Liver (tissue), 9 donors: ENCODE measurements around the gene TMPRSS3. TPM values are rescaled to one million over a fixed set of nuclear protein-coding genes. Genes with fewer than 3 reads are reported as not detected.

Experiments used
- DNase-seq: peaks from one replicate; pipeline ENCODE4 v3.0.0-alpha.2; 2017; ENCODE audit warnings: low spot score
- H3K27ac ChIP-seq, 2 donors: one replicate each; pipeline ENCODE4 v1.7.0; 2013; ENCODE audit warnings: inconsistent platforms in 2 of 2, low read length in 2 of 2, control low read depth in 1 of 2, low read depth in 1 of 2, mild to moderate bottlenecking in 1 of 2
- H3K27me3 ChIP-seq, 4 donors: one replicate each; pipeline versions ENCODE4 v1.6.1 to v1.7.0; 2013; ENCODE audit warnings: low read length in 3 of 4, inconsistent platforms in 1 of 4, mild to moderate bottlenecking in 1 of 4, moderate library complexity in 1 of 4; ENCODE audit not compliant: control insufficient read depth in 4 of 4, insufficient read depth in 4 of 4
- H3K36me3 ChIP-seq, 4 donors: one replicate each; pipeline versions ENCODE4 v1.6.1 to v1.7.0; 2013; ENCODE audit warnings: low read length in 3 of 4, mild to moderate bottlenecking in 3 of 4, low read depth in 1 of 4, moderate library complexity in 1 of 4; ENCODE audit not compliant: control insufficient read depth in 4 of 4, insufficient read depth in 3 of 4
- H3K4me1 ChIP-seq, 4 donors: one replicate each; pipeline versions ENCODE4 v1.6.1 to v1.7.0; 2013; ENCODE audit warnings: low read length in 3 of 4, mild to moderate bottlenecking in 3 of 4, moderate library complexity in 1 of 4; ENCODE audit not compliant: control insufficient read depth in 4 of 4, insufficient read depth in 4 of 4
- H3K4me3 ChIP-seq, 3 donors: one replicate each; pipeline versions ENCODE4 v1.6.1 to v1.7.0; 2013; ENCODE audit warnings: low read length in 3 of 3, control low read depth in 1 of 3, low read depth in 1 of 3, mild to moderate bottlenecking in 1 of 3
- H3K9ac ChIP-seq, 2 donors: one replicate each; pipeline ENCODE4 v1.7.0; 2013; ENCODE audit warnings: low read length in 2 of 2, mild to moderate bottlenecking in 2 of 2, moderate library complexity in 2 of 2, control low read depth in 1 of 2, low read depth in 1 of 2
- H3K9me3 ChIP-seq, 4 donors: one replicate each; pipeline versions ENCODE4 v1.6.1 to v1.7.0; 2013; ENCODE audit warnings: low read length in 3 of 4; ENCODE audit not compliant: control insufficient read depth in 4 of 4
- CTCF ChIP-seq: fragments of 150-350 bp; IDR thresholded peaks from 2 replicates; pipeline ENCODE4 v1.5.1; 2017; ENCODE audit warnings: improper control_type of control experiment, low read depth, low read length; ENCODE audit not compliant: missing input control
- FOXA1 ChIP-seq: IDR thresholded peaks from 2 replicates; pipeline ENCODE4 v1.6.1; 2016; ENCODE audit warnings: antibody characterized with exemption
- GABPA ChIP-seq, 2 donors: IDR thresholded peaks in 1 of 2; conservative IDR thresholded peaks in 1 of 2; 2 replicates each; pipeline ENCODE4 v1.6.1; 2016; ENCODE audit warnings: antibody characterized with exemption in 2 of 2, mild to moderate bottlenecking in 1 of 2, moderate library complexity in 1 of 2
- HNF4A ChIP-seq, 2 donors: conservative IDR thresholded peaks; 2 replicates each; pipeline ENCODE4 v1.6.1; 2016; ENCODE audit warnings: antibody characterized with exemption in 2 of 2, mild to moderate bottlenecking in 2 of 2
- HNF4G ChIP-seq: IDR thresholded peaks from 2 replicates; pipeline ENCODE4 v1.6.1; 2016; ENCODE audit warnings: antibody characterized with exemption
- JUND ChIP-seq, 2 donors: IDR thresholded peaks; 2 replicates each; pipeline ENCODE4 v1.6.1; 2016; ENCODE audit warnings: antibody characterized with exemption in 2 of 2
- NR2F2 ChIP-seq: IDR thresholded peaks from 2 replicates; pipeline ENCODE4 v1.6.1; 2016; ENCODE audit warnings: antibody characterized with exemption
- RAD21 ChIP-seq, 2 donors: IDR thresholded peaks; 2 replicates each; pipeline ENCODE4 v1.6.1; 2016; ENCODE audit warnings: antibody characterized with exemption in 2 of 2, mild to moderate bottlenecking in 2 of 2
- REST ChIP-seq: IDR thresholded peaks from 2 replicates; pipeline ENCODE4 v1.6.1; 2016; ENCODE audit warnings: antibody characterized with exemption, mild to moderate bottlenecking
- RXRA ChIP-seq, 2 donors: IDR thresholded peaks; 2 replicates each; pipeline ENCODE4 v1.6.1; 2017 to 2018; ENCODE audit warnings: antibody characterized with exemption in 2 of 2, mild to moderate bottlenecking in 1 of 2
- TAF1 ChIP-seq: conservative IDR thresholded peaks from 2 replicates; pipeline ENCODE4 v1.6.1; 2016; ENCODE audit warnings: antibody characterized with exemption, mild to moderate bottlenecking
- YY1 ChIP-seq: IDR thresholded peaks from 2 replicates; pipeline ENCODE4 v1.6.1; 2016; ENCODE audit warnings: antibody characterized with exemption, mild to moderate bottlenecking
- ZBTB33 ChIP-seq: IDR thresholded peaks from 2 replicates; pipeline ENCODE4 v1.6.1; 2016; ENCODE audit warnings: antibody characterized with exemption
- WGBS: extraction: QIAGEN DNeasy Blood & Tissue Kit; methylation state at CpG from one replicate; pipeline ENCODE4 v1.1.7; 2013; 5-methylcytosine and 5-hydroxymethylcytosine counted together
- polyA plus RNA-seq, 2 donors: library from polyadenylated mRNA; stranded (reverse) in 1 of 2; unstranded in 1 of 2; fragments of 200-250 nt in 1 of 2; fragments of >200 nt in 1 of 2; fragmentation: Nextera tagmentation in 1 of 2; extraction: Ambion mirVana in 1 of 2; gene quantifications; one replicate each; pipeline versions ENCODE4 v1.2.1 to v1.2.3, GENCODE V29; 2013 to 2015
- total RNA-seq, 2 donors: library from RNA; depleted of rRNA; stranded (reverse); fragments of >200 nt; gene quantifications; one replicate each; pipeline ENCODE4 v1.2.3, GENCODE V29; 2014
- TF ChIP-seq, protein P1 (sequence below): IDR thresholded peaks from 2 replicates; pipeline ENCODE4 v1.6.1; 2016; ENCODE audit warnings: antibody characterized with exemption
- TF ChIP-seq, protein P2 (sequence below): IDR thresholded peaks from 2 replicates; pipeline ENCODE4 v1.6.1; 2016; ENCODE audit warnings: antibody characterized with exemption
- donor health status: healthy.
- donor health status: healthy.
- donor health status: healthy.
- donor health status: healthy.
- donor health status: healthy.

The TMPRSS3 gene
- total and polyA plus RNA-seq, 4 donors: 0.25 to 0.50 TPM; not detected in 2

DNA sequence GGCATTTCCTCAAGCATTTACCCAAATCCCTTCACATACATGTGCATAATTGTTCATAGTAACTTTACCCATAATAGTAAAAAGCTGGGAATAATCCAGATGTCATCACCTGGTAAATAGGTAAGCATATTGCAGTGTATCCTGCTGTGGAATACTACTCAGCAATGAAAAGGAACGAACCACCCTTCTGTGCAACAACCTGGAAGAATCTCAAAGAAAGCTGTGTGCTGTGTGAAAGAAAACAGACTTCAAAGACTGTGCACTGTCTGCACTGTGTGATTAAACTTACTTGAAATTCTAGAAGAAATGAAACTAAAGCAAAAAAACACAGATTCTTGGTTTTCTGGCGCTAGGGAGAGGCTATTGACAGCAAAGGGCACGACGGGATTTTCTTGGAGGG, 58.6 kb downstream of the TMPRSS3 start (continued):
- TF ChIP-seq REST (no peak), NR2F2 (no peak), RAD21 (IDR thresholded peaks at IDR 0.05) (no peak), HNF4A (conservative IDR thresholded peaks at IDR 0.05) (no peak), ZBTB33 (no peak), FOXA1 (no peak)
- TF ChIP-seq, protein P1, sequence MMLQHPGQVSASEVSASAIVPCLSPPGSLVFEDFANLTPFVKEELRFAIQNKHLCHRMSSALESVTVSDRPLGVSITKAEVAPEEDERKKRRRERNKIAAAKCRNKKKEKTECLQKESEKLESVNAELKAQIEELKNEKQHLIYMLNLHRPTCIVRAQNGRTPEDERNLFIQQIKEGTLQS: no peak

GRCh38 chr21:42336054-42336453, 59.8 kb downstream of the TMPRSS3 start:
- TF ChIP-seq NR2F2 (no peak), HNF4A (conservative IDR thresholded peaks at IDR 0.05) (no peak), YY1 (no peak), TAF1 (no peak), REST (no peak), FOXA1 (no peak), JUND (IDR thresholded peaks at IDR 0.05) (no peak), GABPA (IDR thresholded peaks at IDR 0.05 in 1 of 2, conservative IDR thresholded peaks at IDR 0.05 in 1 of 2) (no peak), RXRA (IDR thresholded peaks at IDR 0.05) (no peak), CTCF (no peak), RAD21 (IDR thresholded peaks at IDR 0.05) (no peak), HNF4G (no peak)
- TF ChIP-seq, protein P2, sequence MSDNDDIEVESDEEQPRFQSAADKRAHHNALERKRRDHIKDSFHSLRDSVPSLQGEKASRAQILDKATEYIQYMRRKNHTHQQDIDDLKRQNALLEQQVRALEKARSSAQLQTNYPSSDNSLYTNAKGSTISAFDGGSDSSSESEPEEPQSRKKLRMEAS: no peak
- H3K27me3 ChIP-seq: no peaks in the 10 kb centered on the region
- peak; percentile 3 for DNase-seq
- H3K4me3 ChIP-seq: no peak overlapping the region
- H3K9ac ChIP-seq: no peak overlapping the region
- WGBS: 35% methylated on average over 10 of the region's 10 CpGs
- no peaks in the 10 kb centered on the region for H3K9me3 ChIP-seq
- peaks cover 0 to 5% (median 0%) of the 10 kb centered on the region in 4 donors for H3K4me1 ChIP-seq
- no peaks in the 10 kb centered on the region for H3K36me3 ChIP-seq
- no peak overlapping the region for H3K27ac ChIP-seq
